OCI-LY3 (cell line): ENCODE data around the gene GSK3B.

Experiments
- H2AFZ ChIP-seq: fragments of 200-600, 300-600 bp; shearing (Covaris generic); 2 replicates; pipeline ENCODE4 v1.6.0; 2014; ENCODE audit warnings: antibody characterized with exemption, low read depth, low read length
- H3K27ac ChIP-seq: fragments of 200-600, 300-600 bp; sonication (generic); 2 replicates; pipeline ENCODE4 v1.5.1; 2014; ENCODE audit warnings: mild to moderate bottlenecking, low read length, moderate library complexity, mixed read lengths
- H3K27me3 ChIP-seq: fragments of 200-600, 300-600 bp; sonication (generic); 2 replicates; pipeline ENCODE4 v1.6.1; 2014; ENCODE audit warnings: low read depth, low read length, mixed read lengths
- H3K36me3 ChIP-seq: fragments of 200-600, 300-600 bp; sonication (generic); replicated peaks from 2 replicates; pipeline ENCODE3; 2014; ENCODE audit warnings: low read depth, low read length, mixed read lengths
- H3K4me1 ChIP-seq: fragments of 300-600, 200-600 bp; sonication (generic); 2 replicates; pipeline ENCODE4 v1.6.1; 2014; ENCODE audit warnings: low read length, mixed read lengths
- H3K4me2 ChIP-seq: fragments of 200-600, 300-600 bp; sonication (generic); 2 replicates; pipeline ENCODE4 v1.6.1; 2014; ENCODE audit warnings: low read length, mixed read lengths
- H3K4me3 ChIP-seq: fragments of 300-600, 200-600 bp; sonication (generic); 2 replicates; pipeline ENCODE4 v1.5.1; 2014; ENCODE audit warnings: antibody characterized with exemption, mild to moderate bottlenecking, low read length, moderate library complexity
- H3K79me2 ChIP-seq: fragments of 300-600, 200-600 bp; shearing (Covaris generic); 2 replicates; pipeline ENCODE4 v1.6.1; 2014; ENCODE audit warnings: mild to moderate bottlenecking, low read length, mixed read lengths
- H3K9ac ChIP-seq: fragments of 300-600, 200-600 bp; shearing (Covaris generic); 2 replicates; pipeline ENCODE4 v1.6.0; 2014; ENCODE audit warnings: mild to moderate bottlenecking, low read length, moderate library complexity
- H3K9me3 ChIP-seq: fragments of 200-600, 300-600 bp; shearing (Covaris generic); 2 replicates; pipeline ENCODE4 v1.6.1; 2014; ENCODE audit warnings: low read length, mixed read lengths; ENCODE audit not compliant: insufficient read depth
- H4K20me1 ChIP-seq: fragments of 200-600, 300-600 bp; sonication (generic); 2 replicates; pipeline ENCODE4 v1.6.1; 2016; ENCODE audit warnings: low read length, mixed read lengths; ENCODE audit not compliant: insufficient read depth
- EZH2phosphoT487 ChIP-seq: fragments of 200-600 bp; shearing (Covaris generic); IDR thresholded peaks from 2 replicates; pipeline ENCODE4 v1.6.1; 2018; ENCODE audit warnings: antibody characterized with exemption, mixed run types, low read depth
- TF ChIP-seq, protein P1 (sequence below): fragments of 200-600, 300-600 bp; sonication (generic); IDR thresholded peaks from 2 replicates; pipeline ENCODE4 v1.5.1; 2014; ENCODE audit warnings: antibody characterized with exemption, low read length, low read depth

Gene GSK3B

DNA sequence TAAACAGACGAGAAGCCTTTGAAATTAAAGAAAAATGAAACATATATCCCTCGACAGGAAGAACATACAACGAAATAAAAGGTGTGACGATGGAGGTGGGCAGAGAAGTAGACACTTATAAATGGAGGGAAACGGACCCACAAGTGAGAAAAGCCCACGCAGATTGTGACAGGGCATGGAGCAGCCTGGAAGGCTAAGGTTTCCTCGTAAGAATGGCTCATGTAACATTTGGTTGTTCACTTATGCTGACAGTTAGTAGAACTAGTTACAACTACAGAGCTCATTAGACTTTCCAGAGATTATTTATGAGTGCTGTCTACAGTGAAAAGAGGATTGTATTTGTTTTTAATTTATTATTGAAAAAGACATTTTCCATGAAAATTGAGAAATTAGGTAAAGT is 229.8 kb downstream of the GSK3B start:
- Histone ChIP-seq H3K79me2 (no peaks in the 10 kb centered on the region), H3K4me2 (no peak overlapping the region), H2AFZ (no peak overlapping the region), H3K36me3 (peaks cover 10% of the 10 kb centered on the region), H3K4me3 (no peak overlapping the region), H3K4me1 (no peaks in the 10 kb centered on the region), H4K20me1 (no peaks in the 10 kb centered on the region), H3K27me3 (no peaks in the 10 kb centered on the region), H3K27ac (no peak overlapping the region), H3K9ac (no peak overlapping the region), H3K9me3 (no peaks in the 10 kb centered on the region)
- no peak for TF ChIP-seq EZH2phosphoT487
- TF ChIP-seq, protein P1, sequence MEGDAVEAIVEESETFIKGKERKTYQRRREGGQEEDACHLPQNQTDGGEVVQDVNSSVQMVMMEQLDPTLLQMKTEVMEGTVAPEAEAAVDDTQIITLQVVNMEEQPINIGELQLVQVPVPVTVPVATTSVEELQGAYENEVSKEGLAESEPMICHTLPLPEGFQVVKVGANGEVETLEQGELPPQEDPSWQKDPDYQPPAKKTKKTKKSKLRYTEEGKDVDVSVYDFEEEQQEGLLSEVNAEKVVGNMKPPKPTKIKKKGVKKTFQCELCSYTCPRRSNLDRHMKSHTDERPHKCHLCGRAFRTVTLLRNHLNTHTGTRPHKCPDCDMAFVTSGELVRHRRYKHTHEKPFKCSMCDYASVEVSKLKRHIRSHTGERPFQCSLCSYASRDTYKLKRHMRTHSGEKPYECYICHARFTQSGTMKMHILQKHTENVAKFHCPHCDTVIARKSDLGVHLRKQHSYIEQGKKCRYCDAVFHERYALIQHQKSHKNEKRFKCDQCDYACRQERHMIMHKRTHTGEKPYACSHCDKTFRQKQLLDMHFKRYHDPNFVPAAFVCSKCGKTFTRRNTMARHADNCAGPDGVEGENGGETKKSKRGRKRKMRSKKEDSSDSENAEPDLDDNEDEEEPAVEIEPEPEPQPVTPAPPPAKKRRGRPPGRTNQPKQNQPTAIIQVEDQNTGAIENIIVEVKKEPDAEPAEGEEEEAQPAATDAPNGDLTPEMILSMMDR = no peak

DNA sequence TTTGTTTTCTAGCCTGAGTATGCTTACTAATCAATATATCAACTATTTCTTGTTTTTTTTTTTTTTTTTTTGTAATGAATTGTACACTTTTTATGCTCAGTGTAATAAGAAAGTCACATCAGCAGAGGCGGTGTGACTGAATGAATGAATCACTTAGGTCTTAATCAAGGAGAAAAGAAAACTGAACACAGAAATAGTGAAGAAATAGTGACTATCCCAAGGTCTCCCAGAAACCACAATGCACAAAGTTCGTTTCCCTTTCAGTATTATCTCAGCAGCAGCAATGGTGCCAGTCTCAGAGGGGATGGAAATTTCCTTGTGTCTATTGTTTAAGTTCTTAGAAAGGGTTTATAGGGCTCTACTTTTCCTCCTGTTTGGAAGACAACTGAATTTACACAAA is 231.6 kb downstream of the GSK3B start:
- no peaks in the 10 kb centered on the region for H3K79me2 ChIP-seq
- H3K4me1 ChIP-seq = no peaks in the 10 kb centered on the region
- no peaks in the 10 kb centered on the region for H4K20me1 ChIP-seq
- no peak overlapping the region for H2AFZ ChIP-seq
- H3K36me3 ChIP-seq = peaks cover 21% of the 10 kb centered on the region
- no peaks in the 10 kb centered on the region for H3K9me3 ChIP-seq
- no peak overlapping the region for H3K4me3 ChIP-seq
- H3K27ac ChIP-seq = no peak overlapping the region
- no peaks in the 10 kb centered on the region for H3K27me3 ChIP-seq
- H3K4me2 ChIP-seq = no peak overlapping the region
- TF ChIP-seq, protein P1 = no peak
- TF ChIP-seq EZH2phosphoT487 = no peak
- no peak overlapping the region for H3K9ac ChIP-seq

DNA sequence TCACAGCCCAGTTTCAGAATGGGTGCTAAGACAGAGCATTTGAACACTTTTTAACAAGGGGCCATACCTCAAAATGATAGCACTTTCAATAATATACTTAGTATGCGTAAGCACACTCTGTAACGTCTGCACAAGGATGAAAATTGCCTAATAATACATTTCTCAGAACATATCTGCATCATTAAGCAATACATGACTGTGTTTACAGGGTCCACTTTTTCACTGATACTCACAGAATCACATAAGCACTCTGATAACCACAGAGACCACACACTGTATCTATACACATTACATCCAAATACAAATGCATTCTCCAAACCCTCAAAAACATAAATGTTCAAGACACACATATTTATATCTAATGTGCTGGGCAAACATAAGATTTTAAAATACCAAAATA is 232.6 kb downstream of the GSK3B start:
- Histone ChIP-seq H3K36me3 (peaks cover 25% of the 10 kb centered on the region), H3K4me2 (no peak overlapping the region), H2AFZ (no peak overlapping the region)

DNA sequence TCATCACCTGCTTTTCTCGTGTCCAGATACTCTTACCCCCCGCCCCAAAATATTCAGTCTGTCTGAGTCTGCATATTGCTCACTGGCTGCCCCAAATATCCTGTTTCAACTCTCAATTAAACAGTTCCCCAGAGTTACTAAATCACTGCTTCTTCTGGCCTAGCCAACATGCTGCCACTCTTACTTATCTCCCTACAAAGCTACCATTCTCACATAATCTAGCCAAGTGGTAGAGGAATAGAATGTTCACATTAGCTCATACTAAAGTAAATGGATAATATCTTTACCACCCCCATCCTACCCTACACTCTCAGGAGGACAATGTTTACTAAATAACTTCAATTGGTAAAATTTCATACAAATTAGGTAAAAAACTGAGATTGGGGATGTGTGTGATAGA is 234.5 kb downstream of the GSK3B start:
- Histone ChIP-seq H3K4me1 (no peaks in the 10 kb centered on the region), H3K9ac (no peak overlapping the region), H3K36me3 (peaks cover 28% of the 10 kb centered on the region), H3K4me2 (no peak overlapping the region), H3K79me2 (no peaks in the 10 kb centered on the region), H3K27ac (no peak overlapping the region), H3K4me3 (no peak overlapping the region), H2AFZ (no peak overlapping the region), H4K20me1 (no peaks in the 10 kb centered on the region), H3K9me3 (no peaks in the 10 kb centered on the region), H3K27me3 (no peaks in the 10 kb centered on the region)
- TF ChIP-seq, protein P1 = no peak
- no peak for TF ChIP-seq EZH2phosphoT487

More for the DNA sequence above, 232.6 kb downstream of the GSK3B start:
- no peaks in the 10 kb centered on the region for H4K20me1 ChIP-seq
- no peaks in the 10 kb centered on the region for H3K79me2 ChIP-seq
- no peaks in the 10 kb centered on the region for H3K9me3 ChIP-seq
- no peaks in the 10 kb centered on the region for H3K4me1 ChIP-seq
- H3K9ac ChIP-seq = no peak overlapping the region
- no peaks in the 10 kb centered on the region for H3K27me3 ChIP-seq
- no peak overlapping the region for H3K27ac ChIP-seq
- TF ChIP-seq EZH2phosphoT487 = no peak
- TF ChIP-seq, protein P1 = no peak
- no peak overlapping the region for H3K4me3 ChIP-seq
